B cell (primary cell): Measurements from ENCODE around the gene ANAPC15. TPM values are rescaled to one million over a fixed set of nuclear protein-coding genes. Genes with fewer than 3 reads are reported as not detected.

ENCODE experiments used
- ATAC-seq: fragments of 200-7000 bp; cut with Tn5 transposase; one replicate; pipeline ENCODE4 v1.10.0; 2021; ENCODE audit warnings: low read depth, mild to moderate bottlenecking, moderate number of reproducible peaks, moderate library complexity
- CTCF ChIA-PET: fragments of 350-600 bp; sonication (Branson Sonifier 250); formaldehyde crosslinking; loops from one replicate; lab custom pipeline; 2021; ENCODE audit warnings: antibody characterized with exemption, inconsistent platforms; lab: Charles Lee
- POLR2A ChIA-PET: fragments of 350-600 bp; sonication (Branson Sonifier 250); formaldehyde crosslinking; loops from one replicate; lab custom pipeline; 2021; ENCODE audit warnings: antibody characterized with exemption; lab: Charles Lee
- DNase-seq: peaks from one replicate; pipeline ENCODE4 v3.0.0; 2013
- H2AFZ ChIP-seq: 2 replicates; pipeline ENCODE4 v1.6.1; 2012; ENCODE audit warnings: mild to moderate bottlenecking, low read depth, low read length; ENCODE audit not compliant: insufficient read depth, poor library complexity, severe bottlenecking
- H3K27ac ChIP-seq, 2 donors: 1 replicate in 1 of 2; 2 replicates in 1 of 2; pipeline ENCODE4 v1.5.1; 2012 to 2013; ENCODE audit warnings: low read length in 2 of 2, mild to moderate bottlenecking in 2 of 2, moderate library complexity in 1 of 2
- H3K27me3 ChIP-seq, 4 experiments: fragments of 200-600 bp in 1 of 4; sonication (generic) in 1 of 4; replicated peaks in 1 of 4; 1 replicate in 2 of 4; 2 replicates in 2 of 4; pipeline versions ENCODE4 v1.6.1 to v1.7.0; 2013 to 2016; ENCODE audit warnings: low read length in 3 of 4, mild to moderate bottlenecking in 2 of 4, mixed read lengths in 1 of 4, moderate library complexity in 1 of 4; ENCODE audit not compliant: insufficient read depth in 4 of 4, control insufficient read depth in 3 of 4; ENCODE audit errors: control extremely low read depth in 1 of 4
- H3K36me3 ChIP-seq, 2 experiments: replicated peaks in 1 of 2; 1 replicate in 1 of 2; 2 replicates in 1 of 2; pipeline versions ENCODE4 v1.6.1 to v1.7.1; 2013; ENCODE audit warnings: low read length in 1 of 2; ENCODE audit not compliant: insufficient read depth in 2 of 2, control insufficient read depth in 1 of 2; ENCODE audit errors: control extremely low read depth in 1 of 2, extremely low read depth in 1 of 2
- H3K4me1 ChIP-seq, 2 donors: fragments of 200-600 bp in 1 of 2; sonication (generic) in 1 of 2; 1 replicate in 1 of 2; 2 replicates in 1 of 2; pipeline versions ENCODE4 v1.5.1 to v1.6.1; 2013 to 2017; ENCODE audit warnings: low read length in 2 of 2; ENCODE audit not compliant: control insufficient read depth in 2 of 2, insufficient read depth in 2 of 2
- H3K4me2 ChIP-seq: replicated peaks from 2 replicates; pipeline ENCODE3; 2012; ENCODE audit warnings: mild to moderate bottlenecking, low read depth, low read length; ENCODE audit not compliant: poor library complexity, severe bottlenecking
- H3K4me3 ChIP-seq, 5 experiments: fragments of 200-600 bp in 1 of 5; sonication (generic) in 1 of 5; 1 replicate in 3 of 5; 2 replicates in 2 of 5; pipeline versions ENCODE4 v1.5.1 to v1.7.0; 2011 to 2016; ENCODE audit warnings: low read length in 4 of 5, mild to moderate bottlenecking in 4 of 5, low read depth in 2 of 5, control low read depth in 1 of 5, moderate library complexity in 1 of 5; ENCODE audit not compliant: insufficient read depth in 1 of 5; ENCODE audit errors: control extremely low read depth in 1 of 5, extremely low read depth in 1 of 5
- H3K79me2 ChIP-seq: fragments of 200-600 bp; sonication (generic); one replicate; pipeline ENCODE4 v1.6.0; 2016; ENCODE audit warnings: low read length; ENCODE audit not compliant: control insufficient read depth, insufficient read depth
- H3K9ac ChIP-seq: fragments of 200-600 bp; sonication (generic); 2 replicates; pipeline ENCODE4 v1.6.1; 2017; ENCODE audit warnings: mild to moderate bottlenecking, low read length, moderate library complexity
- H3K9me3 ChIP-seq, 3 donors: one replicate each; pipeline versions ENCODE4 v1.6.1 to v1.7.1; 2013; ENCODE audit warnings: low read length in 2 of 3; ENCODE audit not compliant: control insufficient read depth in 2 of 3, insufficient read depth in 1 of 3; ENCODE audit errors: control extremely low read depth in 1 of 3
- H4K20me1 ChIP-seq: 2 replicates; pipeline ENCODE4 v1.6.0; 2012; ENCODE audit warnings: mild to moderate bottlenecking, low read length; ENCODE audit not compliant: insufficient read depth, control insufficient read depth, poor library complexity, severe bottlenecking
- H3K27ac Mint-ChIP-seq: one replicate; pipeline ENCODE4 v1.8.0; 2021; ENCODE audit warnings: mixed read lengths
- H3K27me3 Mint-ChIP-seq: one replicate; pipeline ENCODE4 v1.8.0; 2021; ENCODE audit warnings: mixed read lengths
- H3K4me1 Mint-ChIP-seq: one replicate; pipeline ENCODE4 v1.8.0; 2021; ENCODE audit warnings: mixed read lengths
- H3K4me3 Mint-ChIP-seq: one replicate; pipeline ENCODE4 v1.8.0; 2021; ENCODE audit warnings: mixed read lengths
- H3K9me3 Mint-ChIP-seq: one replicate; pipeline ENCODE4 v1.8.0; 2022; ENCODE audit warnings: mixed read lengths; ENCODE audit not compliant: insufficient read depth
- CTCF ChIP-seq: fragments of 200-600 bp; IDR thresholded peaks from one replicate; pipeline ENCODE4 v1.8.0; 2022; ENCODE audit warnings: antibody characterized with exemption, mild to moderate bottlenecking
- EZH2 ChIP-seq: IDR thresholded peaks from 2 replicates; pipeline ENCODE4 v1.6.1; 2012; ENCODE audit warnings: borderline replicate concordance, low read depth, mild to moderate bottlenecking, moderate library complexity, low read length; ENCODE audit not compliant: insufficient read depth, poor library complexity, severe bottlenecking
- WGBS: methylation state at CpG from one replicate; pipeline ENCODE4 v1.1.5; 2013; ENCODE audit warnings: missing lambda C conversion rate; ENCODE audit not compliant: insufficient coverage; 5-methylcytosine and 5-hydroxymethylcytosine counted together
- intact Hi-C: fragments of 100-400 bp; cut with micrococcal nuclease; formaldehyde crosslinking; loops from one replicate; pipeline ENCODE4 v1.10.0; 2022
- polyA plus RNA-seq: library from polyadenylated mRNA; depleted of rRNA; stranded (reverse); fragments of >200 nt; gene quantifications from 2 replicates; pipeline ENCODE4 v1.2.3, GENCODE V29; 2012
- total RNA-seq, 2 donors: library from RNA; stranded (reverse); fragments of 120-200 nt in 1 of 2; gene quantifications; 1 replicate in 1 of 2; 2 replicates in 1 of 2; pipeline versions ENCODE4 v1.2.3 to v1.2.4, GENCODE V29; 2013 to 2022

ANAPC15 gene
- total and polyA plus RNA-seq, 2 donors (not counting 1 experiment from before 2014, with no cell fraction given) = 27.1 to 27.7 TPM

- Histone ChIP-seq H2AFZ (no peak overlapping the region), H4K20me1 (peaks cover 26% of the 10 kb centered on the region), H3K9ac (no peak overlapping the region), H3K4me2 (no peak overlapping the region), H3K27me3 (no peaks in the 10 kb centered on the region), H3K9me3 (peaks cover 0 to 8% (median 0%) of the 10 kb centered on the region in 3 donors), H3K4me1 (peaks cover 29 to 37% of the 10 kb centered on the region in 2 donors), H3K36me3 (peaks cover 0 to 51% of the 10 kb centered on the region in 2 experiments), H3K79me2 (peaks cover 74% of the 10 kb centered on the region), H3K27ac (no peak overlapping the region), H3K4me3 (no peak overlapping the region)
- intact Hi-C loops = loop anchor here (5.0 kb wide), 1 partner anchor 42 kb away; no protein-coding TSS in a partner anchor
- no peaks in the 10 kb centered on the region for H3K27me3 Mint-ChIP-seq
- ChIA-PET CTCF (interaction anchor here (0.9 to 4.7 kb wide), 6 partner anchors 9 to 331 kb away, joined by 3 to 37 read pairs (median 4); no protein-coding TSS in a partner anchor), POLR2A (interaction anchor here (0.7 kb wide), 1 partner anchor 59 kb away, joined by 3 read pairs; no protein-coding TSS in a partner anchor)
- H3K9me3 Mint-ChIP-seq = no peaks in the 10 kb centered on the region
- peaks cover 43% of the 10 kb centered on the region for H3K4me1 Mint-ChIP-seq
- TF ChIP-seq EZH2 = no peak
- no peak for TF ChIP-seq CTCF
- WGBS = 68% methylated on average over 3 of the region's 3 CpGs
- no peak for DNase-seq
- no peak overlapping the region for H3K27ac Mint-ChIP-seq
- no peak for ATAC-seq
- H3K4me3 Mint-ChIP-seq = no peak overlapping the region
Measured at GRCh38 chr11:72100009-72100408, 12.5 kb downstream of the ANAPC15 start.

- Mint-ChIP-seq H3K27ac (no peak overlapping the region), H3K27me3 (no peaks in the 10 kb centered on the region), H3K9me3 (no peaks in the 10 kb centered on the region), H3K4me1 (peaks cover 36% of the 10 kb centered on the region), H3K4me3 (no peak overlapping the region)
- Histone ChIP-seq H2AFZ (no peak overlapping the region), H3K36me3 (peaks cover 0 to 59% of the 10 kb centered on the region in 2 experiments), H3K4me3 (no peak overlapping the region), H3K9ac (no peak overlapping the region), H3K27me3 (no peaks in the 10 kb centered on the region), H3K4me1 (peaks cover 23 to 32% of the 10 kb centered on the region in 2 donors), H4K20me1 (peaks cover 26% of the 10 kb centered on the region), H3K9me3 (peaks cover 0 to 5% (median 0%) of the 10 kb centered on the region in 3 donors), H3K79me2 (peaks cover 61% of the 10 kb centered on the region), H3K27ac (no peak overlapping the region), H3K4me2 (no peak overlapping the region)
- DNase-seq (no peak), ATAC-seq (no peak)
- ChIA-PET CTCF (interaction anchor here (1.1 to 4.7 kb wide), 6 partner anchors 8 to 73 kb away, joined by 3 to 37 read pairs (median 4); partner anchors contain the start of gene ANAPC15), POLR2A (no interaction called here)
- intact Hi-C loops = no loop called here
- 100% methylated on average over 3 of the region's 3 CpGs for WGBS
- no peak for TF ChIP-seq EZH2
- TF ChIP-seq CTCF = no peak
Measured at GRCh38 chr11:72098741-72099140, 13.8 kb downstream of the ANAPC15 start.
